ENCODE measurements around the gene PRR12. TPM values are rescaled to one million over a fixed set of nuclear protein-coding genes. Genes with fewer than 3 reads are reported as not detected.

Gene PRR12
- total and polyA plus RNA-seq, 9 of the 15 experiments (the other 6 are each of a cell fraction or from before 2014, with no cell fraction given) = 0.01 to 21.1 (median 0.98) TPM

- Histone ChIP-seq H3K27me3 (ENCODE audit: control insufficient read depth in 2 of 2, insufficient read depth in 2 of 2, low read length in 2 of 2) (no peaks in the 10 kb centered on the region), H4K20me1 (replicated peaks; ENCODE audit: control insufficient read depth, insufficient read depth, low read length) (peaks cover 6% of the 10 kb centered on the region; the same call in 1 of the 2 replicates), H3K4me2 (ENCODE audit: insufficient read depth, low read length) (peak overlapping the region; percentile 79; the same call in 1 of the 2 replicates), H3K27ac (ENCODE audit: extremely low read depth, low read depth, low read length) (peak overlapping the region; percentile 58; the same call in 2 of the 3 replicates), H3K9me1 (ENCODE audit: control insufficient read depth, insufficient read depth, low read length) (peaks cover 3% of the 10 kb centered on the region), H3K36me3 (ENCODE audit: control insufficient read depth, insufficient read depth, low read length) (peaks cover 54% of the 10 kb centered on the region), H3K9me3 (replicated peaks; ENCODE audit: control insufficient read depth, insufficient read depth, low read depth, low read length) (no peaks in the 10 kb centered on the region), H3K9ac (ENCODE audit: insufficient read depth in 1 of 2, low read depth in 2 of 2, low read length in 2 of 2) (peak overlapping the region in 1 of 2 experiments; percentile 35; a peak in 1 of 4 replicates), H3K4me1 (replicated peaks in 1 of 2; ENCODE audit: control insufficient read depth in 2 of 2, insufficient read depth in 2 of 2, low read length in 2 of 2) (peaks cover 10 to 55% of the 10 kb centered on the region in 2 experiments; a peak in 4 of 5 replicates), H3K79me2 (ENCODE audit: control insufficient read depth, insufficient read depth, low read length) (peaks cover 45% of the 10 kb centered on the region), H3K4me3 (no peak overlapping the region), H2AFZ (ENCODE audit: low read depth, low read length) (no peak overlapping the region)
- DNase-seq (ENCODE audit: extremely low read depth in 1 of 4, low spot score in 3 of 4) (peak in 3 of 4 experiments; percentile 1 to 17 (median 16)), ATAC-seq (no peak), FAIRE-seq (no peak)
- ChIA-PET CTCF (ENCODE audit: low intra/inter-chr PET ratio) (no interaction called here), POLR2A (interaction anchor here (0.6 to 1.5 kb wide), 2 partner anchors 47 to 286 kb away, joined by 3 to 6 read pairs; partner anchors contain the start of gene SCAF1)
- intact Hi-C loops (cut with micrococcal nuclease) = loop anchor here (5.0 kb wide), 2 partner anchors 168 to 437 kb away; partner anchors contain the start of genes HRC, TRPM4 and TSKS
- no TSS peak for BruUV-seq (replicated peaks)
- TF ChIP-seq RAD51 (IDR thresholded peaks at IDR 0.05; ENCODE audit: borderline replicate concordance, low read depth) = no peak
- TF ChIP-seq POLR2G (IDR thresholded peaks at IDR 0.05; ENCODE audit: low read depth, low read length) = peak; percentile 43; the same call in 1 of the 2 replicates
- 0 out of 2 replicates have a peak, but pooled peaks have one; percentile 23 for TF ChIP-seq ZNF512 (tag; IDR thresholded peaks at IDR 0.05)
- 91% methylated on average over 23 of the region's 35 CpGs for WGBS (ENCODE audit: insufficient coverage, low coverage, missing lambda C conversion rate)
- in situ Hi-C loops (cut with MboI) = no loop called here
Observed at GRCh38 chr19:49594157-49594992, 3.4 kb downstream of the PRR12 start.

All from K562 (cell line).